Measurements from ENCODE around the gene TRUB1. TPM values are rescaled to one million over a fixed set of nuclear protein-coding genes. Genes with fewer than 3 reads are reported as not detected.

The TRUB1 gene
- total RNA-seq, 1 donor: 6.2 TPM

DNA sequence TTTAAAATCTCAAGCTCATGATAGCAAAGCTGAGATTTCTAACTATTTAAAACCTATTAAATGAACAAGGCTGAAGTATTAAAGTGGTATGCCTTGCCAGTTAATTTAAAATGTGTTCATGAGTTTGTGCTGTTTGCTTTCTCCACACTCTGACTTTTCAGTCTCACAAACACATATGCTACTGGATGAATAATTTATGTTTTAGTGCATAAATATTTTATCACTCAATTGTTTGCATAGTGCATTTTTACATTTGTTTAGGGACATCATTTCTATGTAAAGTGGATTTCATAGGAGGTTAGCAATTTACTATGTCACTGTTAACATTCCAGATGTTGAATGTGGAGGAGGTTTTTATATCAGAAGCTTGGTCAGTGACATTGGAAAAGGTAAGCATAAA, 36.0 kb downstream of the TRUB1 start:
- no peak for DNase-seq (ENCODE audit: low read depth in 2 of 3, low spot score in 2 of 3)

DNA sequence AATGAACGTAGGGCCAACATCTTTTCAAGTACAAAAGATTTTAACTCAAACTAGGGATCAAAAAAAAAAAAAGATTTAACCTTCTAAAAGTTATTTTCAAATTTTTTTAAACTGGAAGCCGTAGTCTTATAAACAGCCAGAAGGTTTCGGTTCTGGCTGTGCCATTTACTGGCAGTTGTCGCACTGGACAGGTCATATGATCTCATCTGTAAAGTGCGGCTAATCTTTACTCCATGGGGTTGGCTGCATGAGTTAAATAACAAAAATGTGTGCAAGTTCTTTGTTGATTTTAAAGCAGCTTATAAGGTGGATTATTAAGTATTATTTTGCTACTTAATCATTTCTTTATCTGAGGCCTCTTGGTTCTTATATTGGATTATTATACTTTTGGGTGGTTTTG, 36.6 kb downstream of the TRUB1 start:
- no peak for DNase-seq (ENCODE audit: low read depth in 2 of 3, low spot score in 2 of 3)

DNA sequence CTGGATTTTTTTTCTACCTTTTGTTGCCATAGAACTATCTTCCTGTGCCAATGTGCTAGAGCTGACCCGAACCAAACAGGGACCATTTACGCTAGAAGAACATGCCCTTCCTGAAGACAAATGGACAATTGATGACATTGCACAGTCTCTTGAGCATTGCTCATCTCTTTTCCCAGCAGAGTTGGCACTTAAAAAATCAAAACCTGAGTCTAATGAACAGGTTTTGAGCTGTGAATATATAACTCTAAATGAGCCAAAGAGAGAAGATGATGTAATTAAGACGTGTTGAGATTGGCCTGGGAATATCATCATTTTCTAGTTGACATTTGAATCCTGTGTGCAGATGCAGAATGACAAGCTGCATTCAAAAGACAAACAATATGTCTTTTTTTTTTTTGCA, 37.1 kb downstream of the TRUB1 start:
- no peak for DNase-seq (ENCODE audit: low read depth in 2 of 3, low spot score in 2 of 3)

DNA sequence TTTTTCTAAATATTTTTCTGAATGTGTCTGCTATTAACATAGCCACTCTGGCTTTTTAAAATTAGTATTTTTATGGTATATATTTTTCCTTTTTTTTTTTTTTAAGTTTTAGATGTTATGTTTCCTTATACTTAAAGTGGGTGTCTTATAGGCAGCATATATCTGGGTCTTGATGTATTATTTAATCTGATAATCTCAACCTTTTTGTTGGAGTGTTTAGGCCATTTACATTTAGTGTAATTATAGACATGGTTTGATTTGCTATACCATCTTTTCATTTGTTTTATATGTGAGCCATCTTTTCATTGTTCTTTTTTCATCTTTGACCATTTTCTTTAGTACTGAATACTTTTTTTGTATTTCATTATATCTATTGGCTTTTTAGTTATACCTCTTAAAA, 45.0 kb downstream of the TRUB1 start:
- DNase-seq (ENCODE audit: low read depth in 2 of 3, low spot score in 2 of 3): no peak

DNA sequence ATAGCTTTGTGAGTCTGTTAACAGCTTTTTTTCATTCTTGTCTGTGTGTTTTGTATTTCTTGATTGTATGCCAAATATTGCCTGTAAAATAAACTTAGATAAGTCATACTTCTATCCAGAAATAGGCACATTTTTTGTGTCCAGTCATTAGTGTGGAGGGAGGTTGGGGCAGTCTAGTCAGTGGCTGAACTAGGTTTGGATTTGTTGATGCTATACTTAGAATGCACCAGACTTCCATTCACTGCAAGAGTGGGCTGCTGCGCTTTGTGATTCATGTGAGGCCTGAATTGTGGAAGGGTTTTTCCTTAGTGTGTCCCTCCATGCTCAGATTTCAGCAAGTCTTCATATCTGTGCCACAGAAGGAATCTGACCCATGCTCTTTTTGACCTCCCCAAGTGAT, 50.0 kb downstream of the TRUB1 start:
- DNase-seq (ENCODE audit: low read depth in 2 of 3, low spot score in 2 of 3): no peak

DNA sequence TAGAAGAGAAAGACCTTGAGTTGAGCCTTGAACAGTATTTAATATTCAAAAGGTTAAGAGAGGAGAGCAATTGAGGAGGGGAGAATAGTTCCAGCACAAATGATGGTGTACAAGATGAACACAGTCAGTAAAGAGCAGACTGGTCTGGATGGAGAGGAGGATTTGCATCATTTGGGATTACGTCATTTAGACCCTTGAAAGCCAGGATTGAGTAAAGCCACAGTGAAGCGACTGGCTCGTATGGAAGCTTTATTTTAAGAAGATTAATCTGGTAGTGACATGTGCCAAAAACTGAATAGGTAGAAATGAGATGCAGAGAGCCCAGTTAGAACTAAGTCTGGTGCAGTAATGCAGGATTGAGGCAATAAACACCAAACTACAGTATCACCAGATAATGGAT, 52.6 kb downstream of the TRUB1 start:
- DNase-seq (ENCODE audit: low read depth in 2 of 3, low spot score in 2 of 3): no peak

DNA sequence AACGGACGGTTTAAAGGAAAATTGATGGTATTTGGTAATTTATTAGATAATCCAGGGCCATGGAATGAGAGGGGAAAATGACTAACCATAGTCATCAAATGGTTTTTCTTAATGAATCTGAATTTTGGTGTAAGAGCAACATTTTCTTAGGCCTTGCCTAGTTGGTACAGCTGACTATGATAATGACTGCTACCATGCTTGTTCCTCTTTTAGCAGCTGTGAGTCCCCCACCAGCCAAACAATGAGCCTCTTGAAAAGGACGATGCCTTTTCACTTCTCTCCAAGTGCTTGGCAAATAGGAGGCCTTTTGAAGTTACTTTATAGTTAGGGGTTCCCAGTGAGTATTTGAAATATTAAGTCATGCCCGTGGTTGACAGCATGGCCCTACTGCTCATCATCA, 53.0 kb downstream of the TRUB1 start:
- DNase-seq (ENCODE audit: low read depth in 2 of 3, low spot score in 2 of 3): no peak

DNA sequence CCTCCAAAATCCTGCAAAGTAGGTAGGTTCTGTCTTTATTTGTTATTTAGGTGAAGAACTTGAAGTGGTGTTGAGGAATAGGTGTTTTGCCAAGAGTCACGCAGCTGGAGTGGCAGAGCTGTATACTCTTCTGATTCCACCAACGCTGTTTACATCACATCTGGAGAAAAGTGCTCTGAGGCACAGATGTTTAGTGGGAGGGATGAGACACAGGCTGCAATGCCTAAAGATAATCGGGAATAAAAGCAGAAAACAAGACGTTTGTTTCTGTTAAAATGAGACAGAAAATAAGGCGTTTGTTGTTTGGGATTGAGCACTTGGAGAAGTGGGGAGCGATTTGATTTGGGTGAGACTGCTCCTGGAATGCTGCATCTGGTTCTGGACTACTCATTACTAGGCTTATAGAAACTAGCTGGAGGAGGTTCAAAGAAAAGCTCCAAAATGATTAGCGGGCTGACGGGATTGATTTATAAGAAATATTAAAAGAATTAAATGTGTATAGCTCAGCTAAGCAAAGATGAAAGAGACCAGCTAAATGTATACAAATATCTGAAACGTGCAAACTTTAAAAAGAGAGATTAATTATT, 54.3 kb downstream of the TRUB1 start:
- no peak for DNase-seq (ENCODE audit: low read depth in 2 of 3, low spot score in 2 of 3)

DNA sequence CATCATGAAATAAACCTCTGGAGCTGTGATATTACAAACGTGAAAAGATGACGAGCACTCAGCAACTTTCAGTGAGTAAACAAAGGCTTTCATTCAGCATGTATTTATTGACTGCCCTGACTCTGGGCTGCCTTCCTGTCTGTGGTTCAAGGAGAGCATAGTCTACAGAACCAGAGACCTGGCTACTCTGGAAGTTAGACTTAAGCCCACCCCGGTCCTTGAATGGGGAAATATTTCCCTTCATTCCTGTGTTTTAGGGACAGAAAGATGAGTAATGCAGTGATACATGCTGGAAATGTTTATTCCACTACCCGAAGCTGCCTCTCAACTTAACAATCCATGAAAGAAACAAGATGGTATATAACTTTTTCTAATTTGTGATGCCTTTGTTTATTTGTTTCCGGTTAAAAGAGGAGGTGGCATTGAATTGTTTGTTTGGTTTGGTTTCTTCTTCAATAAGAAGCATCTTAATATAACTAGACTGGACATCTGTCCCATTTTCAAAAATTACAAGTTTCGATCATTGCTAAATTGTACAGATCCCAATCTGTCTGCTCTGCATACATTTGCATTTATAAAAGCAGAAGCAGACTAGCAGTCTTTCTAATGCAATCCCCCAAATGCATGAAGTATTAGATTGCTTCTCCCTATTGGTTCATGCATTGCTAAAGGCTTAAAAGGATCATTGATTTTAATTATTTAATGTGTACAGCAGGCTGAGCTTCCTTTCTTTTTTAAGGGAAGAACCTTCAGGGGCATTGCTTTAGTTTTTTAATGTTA, 57.7 kb downstream of the TRUB1 start:
- DNase-seq (ENCODE audit: low read depth in 2 of 3, low spot score in 2 of 3): no peak

DNA sequence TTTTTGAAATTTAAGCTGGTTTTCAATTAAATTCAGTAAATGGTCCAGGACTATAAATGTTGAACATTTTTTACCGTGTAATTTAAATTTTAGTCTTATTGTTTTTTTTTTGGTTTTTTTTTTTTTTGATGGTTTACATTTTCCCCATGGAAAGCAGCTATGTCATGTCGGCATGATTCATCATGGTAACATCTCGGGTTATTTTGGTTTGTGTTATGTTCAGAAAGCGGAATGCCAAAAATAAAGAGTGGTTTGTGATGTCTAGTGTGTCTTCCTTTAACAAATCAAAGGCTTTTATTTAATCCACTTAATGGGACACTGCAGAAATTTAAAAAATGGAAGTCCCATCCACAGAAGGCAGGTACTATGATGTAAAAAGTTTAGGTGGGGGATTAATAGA, 58.5 kb downstream of the TRUB1 start:
- DNase-seq (ENCODE audit: low read depth in 2 of 3, low spot score in 2 of 3): no peak

DNA sequence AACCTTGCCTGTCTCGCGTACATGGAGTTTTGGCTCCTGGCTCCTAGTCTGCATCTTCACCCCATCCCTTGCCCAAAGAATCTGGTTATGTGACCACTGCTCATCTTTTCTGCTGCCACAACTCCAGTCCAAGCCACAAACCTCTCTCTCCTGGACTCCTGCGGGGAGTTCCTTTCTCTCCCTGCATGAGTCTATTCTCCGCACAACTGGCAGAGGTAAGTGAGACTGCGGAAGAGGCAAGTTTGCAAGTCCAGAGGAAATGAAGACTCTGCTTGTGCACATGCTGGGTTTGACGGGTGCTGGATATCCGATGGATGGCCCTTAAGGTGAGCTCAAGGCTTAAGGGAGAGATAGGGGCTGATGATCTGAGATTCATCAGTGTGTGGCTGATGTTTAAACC, 61.0 kb downstream of the TRUB1 start:
- no peak for DNase-seq (ENCODE audit: low read depth in 2 of 3, low spot score in 2 of 3)

DNA sequence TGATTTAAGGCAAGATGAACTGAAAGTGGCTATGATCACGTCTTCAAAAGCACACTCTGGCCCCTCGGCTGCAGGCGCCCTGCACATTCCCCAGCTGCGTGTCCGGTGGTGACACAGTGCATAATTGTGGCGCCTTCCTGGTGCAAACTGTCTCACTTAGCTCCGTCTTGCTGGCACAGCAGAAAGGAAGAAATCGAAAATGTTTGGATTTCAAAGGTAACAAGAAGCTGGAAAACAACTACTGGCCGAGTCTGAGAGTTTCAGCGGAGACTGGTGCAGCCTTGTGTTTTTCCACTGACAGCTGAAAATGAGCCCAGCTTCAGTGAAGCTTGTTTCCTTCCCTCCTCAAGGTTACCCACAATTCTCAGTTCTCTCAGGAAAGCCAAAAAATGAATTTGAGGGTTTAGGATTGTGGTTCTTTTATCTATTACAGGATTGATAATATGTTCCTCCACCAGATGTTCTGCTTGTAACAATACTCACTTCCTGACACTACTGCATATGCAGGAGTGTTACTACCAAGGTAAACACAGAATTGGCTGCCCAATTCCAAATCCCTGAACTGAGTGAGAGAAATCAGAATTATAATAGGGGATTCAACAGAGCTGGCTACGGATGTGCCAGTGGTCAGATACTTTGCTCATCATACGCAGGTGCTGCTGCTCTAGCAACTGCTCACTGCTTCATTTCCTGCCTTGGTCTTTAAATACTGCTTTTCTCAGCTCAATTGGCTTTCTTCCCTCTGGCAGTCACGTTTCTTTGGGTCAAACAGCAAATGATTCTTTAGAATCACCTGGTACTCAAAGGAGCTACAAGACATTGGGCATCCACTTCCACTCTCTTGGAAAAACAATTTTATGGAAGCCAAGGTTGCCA, 63.7 kb downstream of the TRUB1 start:
- DNase-seq (ENCODE audit: low read depth in 2 of 3, low spot score in 2 of 3): no peak

DNA sequence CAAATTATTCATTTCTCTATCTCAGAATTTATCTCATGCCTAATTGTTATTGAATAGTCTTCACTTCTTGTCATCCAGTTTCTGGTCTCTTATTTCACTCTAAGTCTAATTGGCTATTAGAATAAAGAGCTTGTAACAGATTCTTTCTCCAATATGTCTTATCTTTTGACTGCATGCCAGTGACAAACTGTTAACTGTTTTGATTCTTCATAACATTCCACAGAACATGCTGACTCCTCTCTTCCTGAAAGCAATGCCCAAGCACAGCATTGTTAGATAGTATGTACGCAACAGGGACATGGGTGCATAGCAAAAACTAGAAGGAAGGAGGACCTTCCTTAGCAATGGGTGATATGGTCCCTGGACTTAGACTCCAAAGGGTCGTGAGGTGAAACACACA, 65.4 kb downstream of the TRUB1 start:
- DNase-seq (ENCODE audit: low read depth in 2 of 3, low spot score in 2 of 3): no peak

DNA sequence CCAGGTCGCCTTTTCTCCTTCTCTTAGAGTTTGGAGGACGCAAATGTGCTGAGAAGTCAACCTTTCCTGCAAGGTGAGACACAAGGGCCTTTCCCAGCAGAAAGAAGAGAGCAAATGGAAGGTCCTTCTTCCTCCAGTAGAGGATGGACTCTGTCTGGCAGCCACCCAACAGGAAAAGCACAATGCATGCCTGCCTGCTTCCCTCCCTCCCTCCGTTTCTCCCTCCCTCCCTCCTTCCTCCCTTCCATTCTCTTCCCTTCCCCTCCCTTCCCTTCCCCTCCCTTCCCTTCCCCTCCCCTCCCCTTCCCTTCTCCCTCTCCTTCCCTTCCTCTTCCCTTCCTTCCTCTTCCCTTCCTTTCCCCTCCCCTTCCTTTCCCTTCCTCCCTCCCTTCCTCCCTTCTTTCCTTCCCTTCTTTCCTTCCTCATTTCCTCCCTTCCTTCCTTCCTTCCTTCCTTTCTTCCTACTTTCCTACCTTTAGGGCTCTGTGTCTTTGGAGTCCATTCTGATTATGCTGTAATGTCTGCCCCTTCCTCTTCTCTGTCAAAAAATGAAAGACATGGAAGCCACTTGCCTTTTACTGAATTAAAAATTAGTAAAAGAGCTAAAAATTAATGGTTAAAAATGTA, 66.4 kb downstream of the TRUB1 start:
- DNase-seq (ENCODE audit: low read depth in 2 of 3, low spot score in 2 of 3): no peak

DNA sequence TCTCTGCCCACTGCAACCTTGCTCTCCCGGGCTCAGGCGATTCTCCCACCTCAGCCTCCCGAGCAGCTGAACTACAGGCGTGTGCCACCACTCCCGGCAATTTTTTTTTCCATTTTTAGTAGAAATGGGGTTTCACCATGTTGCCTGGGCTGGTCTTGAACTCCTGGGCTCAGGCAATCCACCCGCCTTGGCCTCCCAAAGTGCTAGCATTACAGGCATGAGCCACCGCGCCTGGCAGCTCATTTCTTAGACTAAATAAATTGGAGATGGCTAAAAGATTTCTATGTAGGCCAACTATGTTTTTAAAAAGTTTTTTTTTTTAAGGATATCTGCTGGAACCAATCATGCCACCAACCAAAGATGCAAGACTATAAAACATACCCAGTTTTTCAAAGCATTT, 67.8 kb downstream of the TRUB1 start:
- no peak for DNase-seq (ENCODE audit: low read depth in 2 of 3, low spot score in 2 of 3)

DNA sequence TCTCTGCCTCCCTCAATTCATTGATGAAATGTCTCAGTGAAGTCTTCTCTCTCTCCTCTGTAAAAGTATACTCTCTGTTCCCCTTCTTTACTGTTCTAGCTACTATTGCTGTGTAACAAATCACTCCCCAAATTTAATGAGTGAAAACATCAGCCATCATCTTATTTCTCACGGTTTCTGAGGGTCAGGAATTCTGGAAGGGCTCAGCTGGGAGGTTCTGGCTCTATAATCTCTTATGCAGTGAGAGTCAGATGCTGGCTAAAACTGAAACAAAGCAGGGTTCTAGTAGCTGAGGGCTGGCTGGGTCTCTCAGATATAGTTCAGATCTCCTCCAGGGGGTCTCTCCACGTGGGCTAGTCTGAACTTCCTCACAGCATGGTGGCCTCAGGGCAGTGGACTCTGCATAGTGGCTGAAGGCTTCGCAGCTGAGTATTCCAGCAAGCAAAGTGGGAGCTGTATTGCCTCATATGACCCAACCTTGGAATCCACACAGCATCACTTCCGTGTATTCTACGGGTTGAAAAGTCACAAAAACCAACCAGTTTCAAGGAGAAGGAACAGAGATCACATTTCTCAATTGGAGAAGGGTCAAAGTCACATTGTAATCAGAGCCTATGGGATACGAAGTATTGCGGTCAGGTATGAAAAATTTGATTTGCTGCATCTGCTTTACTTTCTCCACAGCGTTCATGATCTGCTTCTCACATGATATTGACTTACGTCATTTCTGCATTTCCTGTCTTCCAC, 80.4 kb downstream of the TRUB1 start:
- no peak for DNase-seq (ENCODE audit: low read depth in 2 of 3, low spot score in 2 of 3)

DNA sequence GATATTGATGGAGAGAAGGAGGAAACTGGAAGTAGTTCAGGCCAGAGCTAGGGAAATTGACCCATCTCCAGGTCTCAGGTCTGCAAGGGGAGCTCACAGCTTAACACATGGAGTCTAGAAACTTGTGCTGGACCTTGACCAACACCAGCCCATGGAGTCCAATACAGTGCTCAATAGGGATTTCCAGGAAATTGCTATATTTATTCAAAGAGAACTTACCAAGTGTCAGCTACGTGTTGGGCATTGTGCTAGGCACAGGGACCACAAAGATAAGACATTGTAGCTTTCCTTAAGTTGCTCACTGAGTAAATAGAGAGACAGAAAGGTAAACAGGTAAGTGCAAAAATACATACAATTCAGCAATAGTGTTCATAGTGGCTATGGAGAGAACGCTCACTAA, 82.5 kb downstream of the TRUB1 start:
- DNase-seq (ENCODE audit: low read depth in 2 of 3, low spot score in 2 of 3): no peak

DNA sequence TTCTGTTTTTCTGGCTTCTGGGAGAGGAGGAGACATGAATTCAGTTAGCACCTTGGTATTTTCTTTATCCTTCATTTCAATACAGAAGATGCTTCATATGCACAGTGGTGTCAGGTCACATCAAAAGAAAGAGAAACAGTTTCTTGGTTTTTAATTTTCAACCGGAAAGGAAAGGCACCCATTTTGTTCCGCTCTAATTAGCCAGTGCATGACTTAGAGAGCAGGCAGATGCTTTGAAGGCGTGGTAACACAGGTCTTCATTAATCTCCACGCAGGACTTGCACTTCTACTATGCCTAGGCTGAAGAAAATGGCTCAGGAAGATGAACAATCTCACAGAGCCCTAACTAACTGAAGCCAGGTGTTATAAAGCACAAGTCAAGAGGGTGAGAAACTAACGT, 84.7 kb downstream of the TRUB1 start:
- DNase-seq (ENCODE audit: low read depth in 2 of 3, low spot score in 2 of 3): no peak

DNA sequence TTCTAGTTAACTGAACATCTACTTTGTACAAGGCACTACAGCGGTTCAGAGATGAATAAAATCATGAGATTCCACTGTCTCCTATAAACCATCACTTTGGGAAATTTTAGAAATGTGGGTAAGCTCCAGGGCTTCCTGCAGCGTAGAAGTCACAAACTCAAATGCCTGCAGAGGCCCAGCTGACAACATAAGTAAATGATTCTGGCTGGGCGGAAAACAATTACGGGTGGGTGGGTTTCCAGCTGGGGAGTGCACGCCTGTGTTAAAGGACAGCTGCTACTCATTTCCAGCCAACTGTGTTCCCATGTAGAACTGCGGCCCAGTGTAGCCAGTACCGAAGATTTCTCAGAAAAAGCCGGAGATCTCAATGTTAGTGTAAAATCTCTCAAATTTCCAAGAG, 85.7 kb downstream of the TRUB1 start:
- no peak for DNase-seq (ENCODE audit: low read depth in 2 of 3, low spot score in 2 of 3)

DNA sequence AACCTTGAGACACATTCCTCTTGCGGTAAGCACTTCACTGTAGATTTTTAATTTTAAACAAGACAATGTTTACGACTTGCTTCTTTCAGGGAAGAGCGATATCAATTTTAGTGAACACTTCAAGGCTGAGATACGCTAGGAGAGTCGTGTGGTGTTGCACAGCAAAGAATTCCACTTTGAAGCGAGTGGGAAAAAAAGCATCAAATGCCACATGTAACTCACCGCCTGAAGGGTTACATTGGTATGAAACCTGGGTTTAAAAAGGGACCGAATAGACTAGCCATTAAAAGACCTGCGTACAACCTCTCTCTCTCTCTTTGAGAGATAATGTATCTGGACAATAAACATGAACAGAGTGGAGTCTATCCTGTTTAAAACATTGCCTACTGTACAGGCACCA, 86.4 kb downstream of the TRUB1 start:
- DNase-seq (ENCODE audit: low read depth in 2 of 3, low spot score in 2 of 3): no peak
